GM23338 (cell line): ENCODE results near the gene APAF1. TPM values are rescaled to one million over a fixed set of nuclear protein-coding genes. Genes with fewer than 3 reads are reported as not detected.

Experiments used
- ATAC-seq: fragments of 200-7000 bp; cut with Tn5 transposase; 3 replicates; pipeline ENCODE4 v1.9.1; 2020
- DNase-seq: peaks from one replicate; pipeline ENCODE4 v3.0.0-alpha.2; 2015; ENCODE audit warnings: low spot score
- H2AFZ ChIP-seq: fragments of 200-600 bp; sonication (generic); 2 replicates; pipeline ENCODE4 v1.8.0; 2016; ENCODE audit warnings: antibody characterized with exemption, mild to moderate bottlenecking, moderate library complexity
- H3F3A ChIP-seq: fragments of 200-600 bp; sonication (generic); replicated peaks from 2 replicates; pipeline ENCODE4 v1.8.0; 2017; ENCODE audit warnings: antibody characterized with exemption, mixed run types, low read depth
- H3K27ac ChIP-seq: fragments of 200-600 bp; sonication (generic); 2 replicates; pipeline ENCODE4 v1.6.1; 2016; ENCODE audit warnings: low read depth
- H3K27me3 ChIP-seq: fragments of 200-600 bp; sonication (generic); 2 replicates; pipeline ENCODE4 v1.8.0; 2016; ENCODE audit warnings: mild to moderate bottlenecking, mixed run types, moderate library complexity; ENCODE audit not compliant: insufficient read depth
- H3K36me3 ChIP-seq: fragments of 200-600 bp; sonication (generic); 2 replicates; pipeline ENCODE4 v1.8.0; 2016; ENCODE audit warnings: mild to moderate bottlenecking; ENCODE audit not compliant: insufficient read depth
- H3K4me1 ChIP-seq: fragments of 200-600 bp; sonication (generic); 2 replicates; pipeline ENCODE4 v1.8.0; 2016; ENCODE audit warnings: mild to moderate bottlenecking, moderate library complexity; ENCODE audit not compliant: insufficient read depth
- H3K4me2 ChIP-seq: fragments of 200-600 bp; sonication (generic); 2 replicates; pipeline ENCODE4 v1.7.1; 2017; ENCODE audit warnings: mixed run types
- H3K4me3 ChIP-seq: fragments of 200-600 bp; sonication (generic); 2 replicates; pipeline ENCODE4 v1.6.1; 2016; ENCODE audit warnings: mixed run types
- H3K79me2 ChIP-seq: fragments of 200-600 bp; sonication (generic); replicated peaks from 2 replicates; pipeline ENCODE4 v1.8.0; 2017; ENCODE audit warnings: mild to moderate bottlenecking; ENCODE audit not compliant: insufficient read depth
- H3K9me2 ChIP-seq: fragments of 200-600 bp; sonication (generic); 2 replicates; pipeline ENCODE4 v1.8.0; 2017; ENCODE audit not compliant: insufficient read depth
- H4K20me1 ChIP-seq: fragments of 200-600 bp; sonication (generic); replicated peaks from 2 replicates; pipeline ENCODE4 v1.8.0; 2017; ENCODE audit warnings: mild to moderate bottlenecking; ENCODE audit not compliant: insufficient read depth
- H3K27ac Mint-ChIP-seq: 2 replicates; pipeline ENCODE4 v1.8.0; 2020; ENCODE audit warnings: inconsistent platforms, mild to moderate bottlenecking, moderate library complexity, mixed read lengths
- H3K27me3 Mint-ChIP-seq: 3 replicates; pipeline ENCODE4 v1.8.0; 2022; ENCODE audit warnings: low read depth, mild to moderate bottlenecking, moderate library complexity, mixed read lengths, inconsistent platforms; ENCODE audit not compliant: insufficient read depth, poor library complexity
- H3K36me3 Mint-ChIP-seq: 3 replicates; pipeline ENCODE4 v1.8.0; 2021; ENCODE audit warnings: low read depth, mild to moderate bottlenecking, inconsistent platforms, moderate library complexity, mixed read lengths
- H3K4me1 Mint-ChIP-seq: 3 replicates; pipeline ENCODE4 v1.8.0; 2020; ENCODE audit warnings: mild to moderate bottlenecking, inconsistent platforms, mixed read lengths
- H3K4me3 Mint-ChIP-seq: 3 replicates; pipeline ENCODE4 v1.8.0; 2021; ENCODE audit warnings: moderate library complexity, mild to moderate bottlenecking, inconsistent platforms, mixed read lengths
- H3K9me3 Mint-ChIP-seq: 3 replicates; pipeline ENCODE4 v1.8.0; 2020; ENCODE audit warnings: moderate library complexity, mild to moderate bottlenecking, inconsistent platforms, mixed read lengths
- CREB1 ChIP-seq: fragments of 250-450 bp; sonication (Bioruptor Pico); IDR thresholded peaks from 2 replicates; pipeline ENCODE4 v1.5.0; 2020; ENCODE audit warnings: low read depth, mild to moderate bottlenecking, moderate library complexity
- CTCF ChIP-seq, 2 experiments: fragments of 200-600 bp in 1 of 2; sonication (generic) in 1 of 2; conservative IDR thresholded peaks; 2 replicates each; pipeline versions ENCODE4 v1.5.1 to v1.6.1; 2016 to 2017; ENCODE audit warnings: antibody characterized with exemption in 2 of 2, low read depth in 2 of 2, mild to moderate bottlenecking in 2 of 2, moderate library complexity in 1 of 2
- ETS1 ChIP-seq: IDR thresholded peaks from 2 replicates; pipeline ENCODE4 v1.6.1; 2016; ENCODE audit warnings: antibody characterized with exemption
- EZH2 ChIP-seq: fragments of 200-600 bp; sonication (generic); IDR thresholded peaks from one replicate; pipeline ENCODE4 v1.8.0; 2017; ENCODE audit warnings: antibody characterized with exemption, mild to moderate bottlenecking, low read depth; ENCODE audit not compliant: unreplicated experiment
- EZH2phosphoT487 ChIP-seq: fragments of 200-600 bp; sonication (generic); IDR thresholded peaks from one replicate; pipeline ENCODE4 v1.8.1; 2018; ENCODE audit warnings: antibody characterized with exemption; ENCODE audit not compliant: unreplicated experiment
- JUNB ChIP-seq: IDR thresholded peaks from one replicate; pipeline ENCODE4 v1.6.1; 2016; ENCODE audit warnings: antibody characterized with exemption; ENCODE audit not compliant: unreplicated experiment
- NANOG ChIP-seq: IDR thresholded peaks from 2 replicates; pipeline ENCODE4 v1.6.1; 2016; ENCODE audit warnings: antibody characterized with exemption, borderline replicate concordance
- POLR2AphosphoS5 ChIP-seq: IDR thresholded peaks from 2 replicates; pipeline ENCODE4 v1.6.1; 2016; ENCODE audit warnings: antibody characterized with exemption, low read depth
- REST ChIP-seq: IDR thresholded peaks from one replicate; pipeline ENCODE4 v1.6.1; 2018; ENCODE audit warnings: antibody characterized with exemption; ENCODE audit not compliant: unreplicated experiment
- STAT1 ChIP-seq: IDR thresholded peaks from one replicate; pipeline ENCODE4 v1.6.1; 2016; ENCODE audit warnings: antibody characterized with exemption; ENCODE audit not compliant: unreplicated experiment
- ZNF114 ChIP-seq: fragments of 250-450 bp; sonication (Bioruptor Pico); IDR thresholded peaks from 2 replicates; pipeline ENCODE4 v1.5.0; 2020; ENCODE audit warnings: mild to moderate bottlenecking, moderate library complexity
- ZNF331 ChIP-seq: fragments of 250-450 bp; sonication (Bioruptor Pico); IDR thresholded peaks from 2 replicates; pipeline ENCODE4 v1.5.0; 2020; ENCODE audit warnings: low read depth, mild to moderate bottlenecking, moderate library complexity
- ZNF462 ChIP-seq: fragments of 250-450 bp; sonication (Bioruptor Pico); IDR thresholded peaks from 2 replicates; pipeline ENCODE4 v1.5.0; 2020; ENCODE audit warnings: mild to moderate bottlenecking, moderate library complexity
- polyA plus RNA-seq: library from polyadenylated mRNA; unstranded; fragments of >200 nt; fragmentation: Nextera tagmentation; extraction: Ambion mirVana; gene quantifications from 2 replicates; pipeline ENCODE4 v1.2.1, GENCODE V29; 2016
- total RNA-seq: library from RNA; depleted of rRNA; stranded (reverse); fragments of >200 nt; shearing (Covaris generic); gene quantifications from 2 replicates; pipeline ENCODE4 v1.2.3, GENCODE V29; 2014

The APAF1 gene
- total and polyA plus RNA-seq, 2 experiments from 2014 or later = 12.0 to 31.2 TPM

- Mint-ChIP-seq H3K36me3 (no peaks in the 10 kb centered on the region), H3K4me3 (no peak overlapping the region), H3K27ac (no peak overlapping the region)
Measured at GRCh38 chr12:98721204-98721702, 76.2 kb downstream of the APAF1 start.

More at GRCh38 chr12:98721204-98721702, 76.2 kb downstream of the APAF1 start:
- Mint-ChIP-seq H3K27me3 (peaks cover 1% of the 10 kb centered on the region), H3K4me1 (peaks cover 2% of the 10 kb centered on the region; the same call in 1 of the 3 replicates), H3K9me3 (no peaks in the 10 kb centered on the region)
- Histone ChIP-seq H3K27me3 (no peaks in the 10 kb centered on the region), H2AFZ (no peak overlapping the region), H3F3A (no peaks in the 10 kb centered on the region), H3K27ac (no peak overlapping the region), H3K4me3 (no peak overlapping the region), H3K79me2 (no peaks in the 10 kb centered on the region), H4K20me1 (no peaks in the 10 kb centered on the region; the same call in 1 of the 2 replicates), H3K9me2 (no peaks in the 10 kb centered on the region), H3K36me3 (peaks cover 4% of the 10 kb centered on the region; the same call in 1 of the 2 replicates), H3K4me2 (no peak overlapping the region), H3K4me1 (no peaks in the 10 kb centered on the region)
- DNase-seq (no peak), ATAC-seq (no peak; the same call in 2 of the 3 replicates)
- TF ChIP-seq ZNF331 (CRISPR knock-in tag) (no peak), JUNB (no peak), ZNF114 (no peak), CTCF (conservative IDR thresholded peaks at IDR 0.05; ENCODE audit: low read depth in 2 of 2) (no peak), STAT1 (no peak), CREB1 (CRISPR knock-in tag) (no peak), POLR2AphosphoS5 (no peak), ZNF462 (CRISPR knock-in tag) (no peak), EZH2phosphoT487 (no peak), ETS1 (no peak), NANOG (no peak), EZH2 (no peak), REST (no peak)
